ENCODE data around the gene ZNF197. TPM values are rescaled to one million over a fixed set of nuclear protein-coding genes. Genes with fewer than 3 reads are reported as not detected.

Gene ZNF197
- total and polyA plus RNA-seq, 2 experiments from 2014 or later, result 5.6 to 18.9 TPM

- Histone ChIP-seq H3K9me2 (ENCODE audit: insufficient read depth) (no peaks in the 10 kb centered on the region), H3K27me3 (ENCODE audit: insufficient read depth) (no peaks in the 10 kb centered on the region), H3K79me2 (replicated peaks; ENCODE audit: insufficient read depth) (no peaks in the 10 kb centered on the region), H3K36me3 (ENCODE audit: insufficient read depth) (peaks cover 2% of the 10 kb centered on the region; the same call in 1 of the 2 replicates), H3K4me1 (ENCODE audit: insufficient read depth) (no peaks in the 10 kb centered on the region), H4K20me1 (replicated peaks; ENCODE audit: insufficient read depth) (no peaks in the 10 kb centered on the region), H3K4me3 (no peak overlapping the region), H2AFZ (no peak overlapping the region), H3K4me2 (no peak overlapping the region), H3K27ac (ENCODE audit: low read depth) (no peak overlapping the region), H3F3A (replicated peaks; ENCODE audit: low read depth) (no peaks in the 10 kb centered on the region)
- no peak overlapping the region for H3K4me3 Mint-ChIP-seq
- no peak for TF ChIP-seq CREB1 (CRISPR knock-in tag; IDR thresholded peaks at IDR 0.05; ENCODE audit: low read depth)
- no peak for TF ChIP-seq EZH2 (IDR thresholded peaks at IDR 0.05; ENCODE audit: low read depth, unreplicated experiment)
- TF ChIP-seq ZNF114 (CRISPR knock-in tag; IDR thresholded peaks at IDR 0.05), result no peak
- no peak for TF ChIP-seq POLR2AphosphoS5 (IDR thresholded peaks at IDR 0.05; ENCODE audit: low read depth)
- no peak for TF ChIP-seq STAT1 (IDR thresholded peaks at IDR 0.05; ENCODE audit: unreplicated experiment)
- TF ChIP-seq CTCF (conservative IDR thresholded peaks at IDR 0.05; ENCODE audit: low read depth in 2 of 2), result no peak
- TF ChIP-seq JUNB (IDR thresholded peaks at IDR 0.05; ENCODE audit: unreplicated experiment), result no peak
- TF ChIP-seq, protein P1, sequence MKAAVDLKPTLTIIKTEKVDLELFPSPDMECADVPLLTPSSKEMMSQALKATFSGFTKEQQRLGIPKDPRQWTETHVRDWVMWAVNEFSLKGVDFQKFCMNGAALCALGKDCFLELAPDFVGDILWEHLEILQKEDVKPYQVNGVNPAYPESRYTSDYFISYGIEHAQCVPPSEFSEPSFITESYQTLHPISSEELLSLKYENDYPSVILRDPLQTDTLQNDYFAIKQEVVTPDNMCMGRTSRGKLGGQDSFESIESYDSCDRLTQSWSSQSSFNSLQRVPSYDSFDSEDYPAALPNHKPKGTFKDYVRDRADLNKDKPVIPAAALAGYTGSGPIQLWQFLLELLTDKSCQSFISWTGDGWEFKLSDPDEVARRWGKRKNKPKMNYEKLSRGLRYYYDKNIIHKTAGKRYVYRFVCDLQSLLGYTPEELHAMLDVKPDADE (IDR thresholded peaks at IDR 0.05), result no peak
- TF ChIP-seq ZNF331 (CRISPR knock-in tag; IDR thresholded peaks at IDR 0.05; ENCODE audit: low read depth), result no peak
- TF ChIP-seq EZH2phosphoT487 (IDR thresholded peaks at IDR 0.05; ENCODE audit: unreplicated experiment), result no peak
- TF ChIP-seq, protein P2, sequence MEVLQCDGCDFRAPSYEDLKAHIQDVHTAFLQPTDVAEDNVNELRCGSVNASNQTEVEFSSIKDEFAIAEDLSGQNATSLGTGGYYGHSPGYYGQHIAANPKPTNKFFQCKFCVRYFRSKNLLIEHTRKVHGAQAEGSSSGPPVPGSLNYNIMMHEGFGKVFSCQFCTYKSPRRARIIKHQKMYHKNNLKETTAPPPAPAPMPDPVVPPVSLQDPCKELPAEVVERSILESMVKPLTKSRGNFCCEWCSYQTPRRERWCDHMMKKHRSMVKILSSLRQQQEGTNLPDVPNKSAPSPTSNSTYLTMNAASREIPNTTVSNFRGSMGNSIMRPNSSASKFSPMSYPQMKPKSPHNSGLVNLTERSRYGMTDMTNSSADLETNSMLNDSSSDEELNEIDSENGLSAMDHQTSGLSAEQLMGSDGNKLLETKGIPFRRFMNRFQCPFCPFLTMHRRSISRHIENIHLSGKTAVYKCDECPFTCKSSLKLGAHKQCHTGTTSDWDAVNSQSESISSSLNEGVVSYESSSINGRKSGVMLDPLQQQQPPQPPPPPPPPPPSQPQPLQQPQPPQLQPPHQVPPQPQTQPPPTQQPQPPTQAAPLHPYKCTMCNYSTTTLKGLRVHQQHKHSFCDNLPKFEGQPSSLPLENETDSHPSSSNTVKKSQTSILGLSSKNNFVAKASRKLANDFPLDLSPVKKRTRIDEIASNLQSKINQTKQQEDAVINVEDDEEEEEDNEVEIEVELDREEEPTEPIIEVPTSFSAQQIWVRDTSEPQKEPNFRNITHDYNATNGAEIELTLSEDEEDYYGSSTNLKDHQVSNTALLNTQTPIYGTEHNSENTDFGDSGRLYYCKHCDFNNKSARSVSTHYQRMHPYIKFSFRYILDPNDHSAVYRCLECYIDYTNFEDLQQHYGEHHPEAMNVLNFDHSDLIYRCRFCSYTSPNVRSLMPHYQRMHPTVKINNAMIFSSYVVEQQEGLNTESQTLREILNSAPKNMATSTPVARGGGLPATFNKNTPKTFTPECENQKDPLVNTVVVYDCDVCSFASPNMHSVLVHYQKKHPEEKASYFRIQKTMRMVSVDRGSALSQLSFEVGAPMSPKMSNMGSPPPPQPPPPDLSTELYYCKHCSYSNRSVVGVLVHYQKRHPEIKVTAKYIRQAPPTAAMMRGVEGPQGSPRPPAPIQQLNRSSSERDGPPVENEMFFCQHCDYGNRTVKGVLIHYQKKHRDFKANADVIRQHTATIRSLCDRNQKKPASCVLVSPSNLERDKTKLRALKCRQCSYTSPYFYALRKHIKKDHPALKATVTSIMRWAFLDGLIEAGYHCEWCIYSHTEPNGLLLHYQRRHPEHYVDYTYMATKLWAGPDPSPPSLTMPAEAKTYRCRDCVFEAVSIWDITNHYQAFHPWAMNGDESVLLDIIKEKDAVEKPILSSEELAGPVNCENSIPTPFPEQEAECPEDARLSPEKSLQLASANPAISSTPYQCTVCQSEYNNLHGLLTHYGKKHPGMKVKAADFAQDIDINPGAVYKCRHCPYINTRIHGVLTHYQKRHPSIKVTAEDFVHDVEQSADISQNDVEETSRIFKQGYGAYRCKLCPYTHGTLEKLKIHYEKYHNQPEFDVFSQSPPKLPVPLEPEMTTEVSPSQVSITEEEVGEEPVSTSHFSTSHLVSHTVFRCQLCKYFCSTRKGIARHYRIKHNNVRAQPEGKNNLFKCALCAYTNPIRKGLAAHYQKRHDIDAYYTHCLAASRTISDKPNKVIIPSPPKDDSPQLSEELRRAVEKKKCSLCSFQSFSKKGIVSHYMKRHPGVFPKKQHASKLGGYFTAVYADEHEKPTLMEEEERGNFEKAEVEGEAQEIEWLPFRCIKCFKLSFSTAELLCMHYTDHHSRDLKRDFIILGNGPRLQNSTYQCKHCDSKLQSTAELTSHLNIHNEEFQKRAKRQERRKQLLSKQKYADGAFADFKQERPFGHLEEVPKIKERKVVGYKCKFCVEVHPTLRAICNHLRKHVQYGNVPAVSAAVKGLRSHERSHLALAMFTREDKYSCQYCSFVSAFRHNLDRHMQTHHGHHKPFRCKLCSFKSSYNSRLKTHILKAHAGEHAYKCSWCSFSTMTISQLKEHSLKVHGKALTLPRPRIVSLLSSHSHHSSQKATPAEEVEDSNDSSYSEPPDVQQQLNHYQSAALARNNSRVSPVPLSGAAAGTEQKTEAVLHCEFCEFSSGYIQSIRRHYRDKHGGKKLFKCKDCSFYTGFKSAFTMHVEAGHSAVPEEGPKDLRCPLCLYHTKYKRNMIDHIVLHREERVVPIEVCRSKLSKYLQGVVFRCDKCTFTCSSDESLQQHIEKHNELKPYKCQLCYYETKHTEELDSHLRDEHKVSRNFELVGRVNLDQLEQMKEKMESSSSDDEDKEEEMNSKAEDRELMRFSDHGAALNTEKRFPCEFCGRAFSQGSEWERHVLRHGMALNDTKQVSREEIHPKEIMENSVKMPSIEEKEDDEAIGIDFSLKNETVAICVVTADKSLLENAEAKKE (CRISPR knock-in tag; IDR thresholded peaks at IDR 0.05), result no peak
- TF ChIP-seq, protein P3, sequence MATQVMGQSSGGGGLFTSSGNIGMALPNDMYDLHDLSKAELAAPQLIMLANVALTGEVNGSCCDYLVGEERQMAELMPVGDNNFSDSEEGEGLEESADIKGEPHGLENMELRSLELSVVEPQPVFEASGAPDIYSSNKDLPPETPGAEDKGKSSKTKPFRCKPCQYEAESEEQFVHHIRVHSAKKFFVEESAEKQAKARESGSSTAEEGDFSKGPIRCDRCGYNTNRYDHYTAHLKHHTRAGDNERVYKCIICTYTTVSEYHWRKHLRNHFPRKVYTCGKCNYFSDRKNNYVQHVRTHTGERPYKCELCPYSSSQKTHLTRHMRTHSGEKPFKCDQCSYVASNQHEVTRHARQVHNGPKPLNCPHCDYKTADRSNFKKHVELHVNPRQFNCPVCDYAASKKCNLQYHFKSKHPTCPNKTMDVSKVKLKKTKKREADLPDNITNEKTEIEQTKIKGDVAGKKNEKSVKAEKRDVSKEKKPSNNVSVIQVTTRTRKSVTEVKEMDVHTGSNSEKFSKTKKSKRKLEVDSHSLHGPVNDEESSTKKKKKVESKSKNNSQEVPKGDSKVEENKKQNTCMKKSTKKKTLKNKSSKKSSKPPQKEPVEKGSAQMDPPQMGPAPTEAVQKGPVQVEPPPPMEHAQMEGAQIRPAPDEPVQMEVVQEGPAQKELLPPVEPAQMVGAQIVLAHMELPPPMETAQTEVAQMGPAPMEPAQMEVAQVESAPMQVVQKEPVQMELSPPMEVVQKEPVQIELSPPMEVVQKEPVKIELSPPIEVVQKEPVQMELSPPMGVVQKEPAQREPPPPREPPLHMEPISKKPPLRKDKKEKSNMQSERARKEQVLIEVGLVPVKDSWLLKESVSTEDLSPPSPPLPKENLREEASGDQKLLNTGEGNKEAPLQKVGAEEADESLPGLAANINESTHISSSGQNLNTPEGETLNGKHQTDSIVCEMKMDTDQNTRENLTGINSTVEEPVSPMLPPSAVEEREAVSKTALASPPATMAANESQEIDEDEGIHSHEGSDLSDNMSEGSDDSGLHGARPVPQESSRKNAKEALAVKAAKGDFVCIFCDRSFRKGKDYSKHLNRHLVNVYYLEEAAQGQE (IDR thresholded peaks at IDR 0.05; ENCODE audit: unreplicated experiment), result no peak
- TF ChIP-seq NANOG (IDR thresholded peaks at IDR 0.05; ENCODE audit: borderline replicate concordance), result no peak
- no peaks in the 10 kb centered on the region for H3K4me1 Mint-ChIP-seq
- no peak overlapping the region for H3K27ac Mint-ChIP-seq
- peaks cover 55% of the 10 kb centered on the region; the same call in 2 of the 3 replicates for H3K9me3 Mint-ChIP-seq
- ATAC-seq (no peak), DNase-seq (ENCODE audit: low spot score) (no peak)
- peaks cover 76% of the 10 kb centered on the region for H3K36me3 Mint-ChIP-seq (ENCODE audit: low read depth)
- no peaks in the 10 kb centered on the region for H3K27me3 Mint-ChIP-seq (ENCODE audit: insufficient read depth, low read depth, poor library complexity)
These were observed 23.1 kb upstream of the ZNF197 start for GRCh38 chr3:44601749-44602148.

Data from GM23338 (cell line).